NCI-H1694 (cell line): Measurements from ENCODE around the gene ZNF675.
"Not testable (repeated sequence)": the region's sequence is repeated elsewhere in the genome, so short reads cannot be mapped to it uniquely, and the experiment has no call there.

Source experiments
- DNase-seq: peaks from one replicate; lab custom pipeline; 2025; lab: John Stamatoyannopoulos, UW

Gene ZNF675

DNA sequence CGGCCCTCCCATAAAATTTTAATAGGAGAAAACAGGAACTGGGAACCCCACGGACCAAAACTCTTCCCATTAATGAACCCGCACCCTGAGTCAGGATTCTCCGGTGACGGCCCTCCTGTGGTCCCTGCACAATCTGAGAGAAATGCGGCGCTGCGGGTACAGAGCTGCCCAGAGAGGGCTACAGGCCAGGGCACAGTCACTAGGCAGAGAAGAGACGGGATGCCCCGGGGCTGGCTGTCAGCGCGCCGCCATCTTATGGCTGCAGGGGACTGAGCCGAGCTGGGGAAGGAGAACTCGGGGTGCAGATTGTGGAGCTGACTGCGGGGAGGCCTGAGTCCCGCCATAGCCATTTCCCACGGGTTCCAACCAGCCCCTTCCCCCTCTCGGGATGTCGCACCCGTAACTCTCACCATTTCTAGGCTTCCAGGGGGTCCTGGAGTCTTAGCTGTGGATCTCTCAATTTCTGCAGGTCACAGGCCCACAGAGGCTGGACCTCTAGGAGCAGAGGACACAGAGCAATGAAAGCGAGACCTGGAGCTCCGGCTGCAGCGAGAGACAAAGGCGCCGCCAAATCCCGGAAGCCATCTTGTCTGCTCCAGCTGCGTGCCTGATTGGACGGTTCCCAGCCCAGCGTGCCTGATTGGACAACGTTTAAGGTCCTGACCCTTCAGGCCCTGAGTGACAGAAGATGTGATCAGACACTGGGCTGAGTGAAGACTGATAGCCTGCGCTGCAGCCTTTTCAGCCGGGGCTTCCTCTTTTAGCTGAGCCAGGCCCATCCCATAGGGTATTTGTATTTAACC lies at the start of gene ZNF675:
Gene ZNF675 (minus strand): TSS at position 592 of the 803 bp plus-strand sequence. CDS start 179 bp downstream, at position 413.
- DNase-seq, result peak; percentile 84

GRCh38 chr19:23730729-23731465 lies 43.9 kb upstream of the ZNF675 start:
- DNase-seq, result not testable (repeated sequence)

DNA sequence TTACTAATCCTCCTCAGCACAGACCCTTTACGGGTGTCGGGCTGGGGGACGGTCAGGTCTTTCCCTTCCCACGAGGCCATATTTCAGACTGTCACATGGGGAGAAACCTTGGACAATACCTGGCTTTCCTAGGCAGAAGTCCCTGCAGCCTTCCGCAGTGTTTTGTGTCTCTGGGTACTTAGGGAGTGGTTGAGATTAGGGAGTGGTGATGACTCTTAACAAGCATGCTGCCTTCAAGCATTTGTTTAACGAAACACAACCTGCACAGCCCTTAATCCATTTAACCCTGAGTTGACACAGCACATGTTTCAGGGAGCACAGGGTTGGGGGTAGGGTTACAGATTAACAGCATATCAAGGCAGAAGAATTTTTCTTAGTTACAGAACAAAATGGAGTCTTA lies 37.1 kb upstream of the ZNF675 start:
- DNase-seq, result not testable (repeated sequence)

GRCh38 chr19:23718802-23719201 lies 31.8 kb upstream of the ZNF675 start:
- DNase-seq, result no peak

GRCh38 chr19:23716792-23717191 lies 29.8 kb upstream of the ZNF675 start:
- no peak for DNase-seq

GRCh38 chr19:23709347-23709746 lies 22.3 kb upstream of the ZNF675 start:
- no peak for DNase-seq

GRCh38 chr19:23706657-23707056 lies 19.6 kb upstream of the ZNF675 start:
- no peak for DNase-seq

DNA sequence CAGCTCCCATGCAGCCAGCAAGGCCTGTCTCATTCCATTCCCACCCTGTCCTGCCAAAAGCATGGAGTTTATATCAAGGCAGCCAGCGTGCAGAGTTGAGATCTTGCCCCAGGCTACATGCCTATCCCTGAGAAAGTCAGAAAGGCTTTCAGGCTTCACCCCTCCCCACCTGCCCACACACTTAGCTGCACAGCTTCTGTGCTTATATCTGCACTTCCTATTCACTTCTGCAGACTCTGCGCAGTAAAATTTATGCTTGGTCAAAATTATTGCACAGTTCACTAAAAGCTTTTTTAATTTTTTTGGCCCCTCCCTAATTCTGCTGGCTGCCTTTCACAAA lies 12.5 kb upstream of the ZNF675 start:
- no peak for DNase-seq

DNA sequence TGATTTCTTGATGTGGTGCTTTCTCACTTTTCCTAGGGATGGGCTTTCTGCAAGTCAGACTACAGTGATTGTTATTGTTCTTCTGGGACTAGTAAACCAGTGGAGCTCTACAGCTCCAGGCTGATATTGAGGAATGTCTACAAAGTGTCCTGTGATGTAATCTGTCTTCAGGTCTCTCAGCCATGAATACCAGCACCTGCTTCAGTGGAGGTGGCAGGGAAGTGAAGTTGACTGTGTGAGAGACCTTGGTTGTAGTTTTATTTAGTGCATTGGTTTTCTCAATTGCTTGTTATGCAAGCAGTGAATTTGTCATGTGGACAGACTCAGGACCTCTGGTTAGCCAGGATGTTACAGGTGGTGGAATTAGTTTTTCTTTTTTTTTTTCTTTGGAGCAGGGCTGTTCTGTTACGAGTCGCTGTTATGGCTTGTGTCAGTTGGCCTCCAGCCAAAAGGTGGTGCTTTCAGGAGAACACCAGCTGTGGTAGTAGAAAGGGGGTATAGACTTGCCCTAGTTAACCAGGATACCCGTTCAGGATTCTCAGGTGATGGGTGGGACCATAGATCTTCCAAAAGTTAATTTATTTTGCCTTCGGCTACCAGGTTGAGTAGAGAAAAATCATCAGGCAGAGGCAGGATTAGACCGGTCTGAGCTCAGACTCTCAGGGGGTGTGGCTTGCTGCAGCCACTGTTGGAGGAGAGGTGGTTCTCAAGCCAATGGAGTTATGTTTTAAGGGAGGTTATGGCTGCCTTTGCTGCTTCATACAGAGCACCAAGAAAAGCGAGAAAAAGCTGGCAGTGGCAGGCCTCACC lies 11.9 kb upstream of the ZNF675 start:
- DNase-seq, result no peak

DNA sequence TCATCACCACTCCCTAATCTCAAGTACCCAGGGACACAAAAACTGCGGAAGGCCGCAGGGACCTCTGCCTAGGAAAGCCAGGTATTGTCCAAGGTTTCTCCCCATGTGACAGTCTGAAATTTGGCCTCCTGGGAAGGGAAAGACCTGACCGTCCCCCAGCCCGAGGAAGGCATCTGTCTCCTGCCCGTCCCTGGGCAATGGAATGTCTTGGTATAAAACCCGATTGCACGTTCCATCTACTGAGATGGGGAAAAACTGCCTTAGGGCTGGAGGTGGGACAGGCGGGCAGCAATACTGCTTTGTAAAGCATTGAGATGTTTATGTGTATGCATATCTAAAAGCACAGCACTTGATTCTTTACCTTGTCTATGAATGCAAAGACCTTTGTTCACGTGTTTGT lies 5.9 kb upstream of the ZNF675 start:
- DNase-seq, result not testable (repeated sequence)

DNA sequence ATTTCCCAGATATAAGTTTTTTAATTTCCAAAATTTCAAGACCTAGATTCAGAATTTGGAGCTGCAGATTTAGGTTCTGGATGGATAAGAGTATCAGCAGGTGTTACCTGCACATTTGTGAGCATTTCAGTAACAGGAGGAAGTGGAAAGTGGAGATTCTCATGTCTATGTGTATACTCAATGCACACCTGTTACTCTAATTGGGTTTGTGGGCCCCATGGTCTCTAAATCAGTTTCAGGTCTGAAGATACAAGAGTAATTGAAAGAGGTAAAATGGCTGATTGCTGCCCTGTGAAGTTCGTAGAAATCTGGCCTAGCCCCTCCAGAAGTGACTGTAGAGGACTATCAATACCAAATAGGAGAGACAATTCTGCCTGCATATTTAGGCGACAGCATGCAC lies 13.9 kb downstream of the ZNF675 start:
- DNase-seq, result no peak

- not testable (repeated sequence) for DNase-seq
Measured at GRCh38 chr19:23668606-23669005, 18.4 kb downstream of the ZNF675 start.

GRCh38 chr19:23665651-23666410 lies 21.2 kb downstream of the ZNF675 start:
- no peak for DNase-seq

DNA sequence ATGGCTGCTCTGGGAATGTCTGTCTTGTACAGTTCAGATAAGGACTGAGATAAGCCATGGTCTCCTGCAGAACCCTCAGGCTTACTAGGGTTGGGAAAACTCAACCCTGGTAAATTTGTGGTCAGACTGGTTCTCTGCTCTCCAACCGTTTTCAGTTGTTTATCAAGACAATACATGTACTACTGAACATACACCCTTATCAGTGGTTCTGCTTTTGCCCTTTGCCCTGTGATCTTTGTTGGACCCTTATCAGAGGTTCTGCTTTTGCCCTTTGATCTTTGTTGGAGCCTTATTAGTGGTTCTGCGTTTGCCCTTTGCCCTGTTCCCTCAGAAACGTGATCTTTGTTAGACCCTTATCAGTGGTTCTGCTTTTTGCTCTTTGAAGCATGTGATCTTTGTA lies 37.2 kb downstream of the ZNF675 start:
- DNase-seq, result not testable (repeated sequence)
